OCI-LY1 (cell line): Measurements from ENCODE around the gene ZNF385D.

Experiments
- H2AFZ ChIP-seq: fragments of 200-600 bp; sonication (generic), shearing (Covaris generic); 2 replicates; pipeline ENCODE4 v1.6.0; 2014; ENCODE audit warnings: antibody characterized with exemption, mild to moderate bottlenecking, low read length
- H3F3A ChIP-seq: fragments of 200-600 bp; sonication (generic), shearing (Covaris generic); 2 replicates; pipeline ENCODE4 v1.6.0; 2014; ENCODE audit warnings: mild to moderate bottlenecking, antibody characterized with exemption, low read length, moderate library complexity; ENCODE audit not compliant: insufficient read depth
- H3K27ac ChIP-seq: fragments of 200-600 bp; sonication (generic); 2 replicates; pipeline ENCODE4 v1.5.1; 2014; ENCODE audit warnings: low read length, mixed run types, mild to moderate bottlenecking, low read depth; ENCODE audit not compliant: poor library complexity, severe bottlenecking
- H3K27me3 ChIP-seq: fragments of 200-600 bp; sonication (generic); 2 replicates; pipeline ENCODE4 v1.6.0; 2014; ENCODE audit warnings: antibody characterized with exemption, mild to moderate bottlenecking, low read length, moderate library complexity; ENCODE audit not compliant: insufficient read depth
- H3K36me3 ChIP-seq: fragments of 200-600 bp; sonication (generic); 2 replicates; pipeline ENCODE4 v1.6.1; 2014; ENCODE audit warnings: mild to moderate bottlenecking, antibody characterized with exemption, low read length, moderate library complexity, mixed read lengths; ENCODE audit not compliant: insufficient read depth
- H3K4me1 ChIP-seq: fragments of 200-600 bp; sonication (generic); 2 replicates; pipeline ENCODE4 v1.5.1; 2014; ENCODE audit warnings: mild to moderate bottlenecking, low read length, moderate library complexity; ENCODE audit not compliant: insufficient read depth, severe bottlenecking
- H3K4me2 ChIP-seq: fragments of 200-600 bp; sonication (generic), shearing (Covaris generic); 2 replicates; pipeline ENCODE4 v1.6.1; 2014; ENCODE audit warnings: low read length
- H3K4me3 ChIP-seq: fragments of 200-600 bp; sonication (generic); 2 replicates; pipeline ENCODE4 v1.5.1; 2014; ENCODE audit warnings: low read length, low read depth, mild to moderate bottlenecking, mixed read lengths; ENCODE audit not compliant: poor library complexity, severe bottlenecking
- H3K79me2 ChIP-seq: fragments of 200-600 bp; shearing (Covaris generic); 2 replicates; pipeline ENCODE4 v1.6.1; 2016; ENCODE audit warnings: mixed run types, low read length, mixed read lengths; ENCODE audit not compliant: insufficient read depth
- H3K9ac ChIP-seq: fragments of 200-600 bp; sonication (generic), shearing (Covaris generic); 2 replicates; pipeline ENCODE4 v1.6.1; 2014; ENCODE audit warnings: mild to moderate bottlenecking, low read length, mixed read lengths
- H3K9me2 ChIP-seq: fragments of 200-600 bp; sonication (generic), shearing (Covaris generic); 2 replicates; pipeline ENCODE4 v1.6.1; 2014; ENCODE audit warnings: low read depth, mild to moderate bottlenecking, low read length, mixed read lengths
- H3K9me3 ChIP-seq: fragments of 200-600 bp; shearing (Covaris generic); 2 replicates; pipeline ENCODE4 v1.6.1; 2014; ENCODE audit warnings: low read length, mixed read lengths
- H4K20me1 ChIP-seq: fragments of 200-600 bp; sonication (generic), shearing (Covaris generic); 2 replicates; pipeline ENCODE4 v1.6.0; 2016; ENCODE audit warnings: mild to moderate bottlenecking, low read length; ENCODE audit not compliant: insufficient read depth
- CTCF ChIP-seq: fragments of 200-600 bp; sonication (generic), shearing (Covaris generic); IDR thresholded peaks from 2 replicates; pipeline ENCODE4 v1.5.1; 2017; ENCODE audit warnings: mild to moderate bottlenecking, antibody characterized with exemption, low read length, moderate library complexity, mixed read lengths
- EZH2 ChIP-seq: fragments of 200-600 bp; sonication (generic), shearing (Covaris generic); IDR thresholded peaks from 2 replicates; pipeline ENCODE4 v1.8.0; 2017; ENCODE audit warnings: borderline replicate concordance, mixed run types, mild to moderate bottlenecking, antibody characterized with exemption, low read length, moderate library complexity, mixed read lengths

ZNF385D gene

GRCh38 chr3:21786438-21786797, 35.4 kb upstream of the ZNF385D start:
- Histone ChIP-seq H3K4me1 (no peaks in the 10 kb centered on the region), H3F3A (no peaks in the 10 kb centered on the region), H4K20me1 (no peaks in the 10 kb centered on the region), H2AFZ (no peak overlapping the region), H3K36me3 (no peaks in the 10 kb centered on the region), H3K27me3 (no peaks in the 10 kb centered on the region), H3K79me2 (no peaks in the 10 kb centered on the region), H3K9me3 (no peaks in the 10 kb centered on the region), H3K9ac (no peak overlapping the region), H3K27ac (no peak overlapping the region), H3K9me2 (no peaks in the 10 kb centered on the region; the same call in 1 of the 2 replicates), H3K4me2 (no peak overlapping the region), H3K4me3 (no peak overlapping the region)
- no peak for TF ChIP-seq CTCF
- TF ChIP-seq EZH2: no peak

GRCh38 chr3:21785765-21786437, 34.9 kb upstream of the ZNF385D start:
- no peaks in the 10 kb centered on the region for H4K20me1 ChIP-seq
- no peaks in the 10 kb centered on the region for H3K36me3 ChIP-seq
- no peak overlapping the region for H3K9ac ChIP-seq
- no peak overlapping the region for H3K4me2 ChIP-seq
- no peak overlapping the region for H2AFZ ChIP-seq
- TF ChIP-seq CTCF (no peak), EZH2 (no peak)
- no peak overlapping the region for H3K27ac ChIP-seq
- no peaks in the 10 kb centered on the region for H3K79me2 ChIP-seq
- no peaks in the 10 kb centered on the region; the same call in 1 of the 2 replicates for H3K9me2 ChIP-seq
- no peaks in the 10 kb centered on the region for H3K27me3 ChIP-seq
- H3K4me1 ChIP-seq: no peaks in the 10 kb centered on the region
- no peaks in the 10 kb centered on the region for H3F3A ChIP-seq
- no peak overlapping the region for H3K4me3 ChIP-seq
- H3K9me3 ChIP-seq: no peaks in the 10 kb centered on the region

- Histone ChIP-seq H3K36me3 (no peaks in the 10 kb centered on the region), H4K20me1 (no peaks in the 10 kb centered on the region), H2AFZ (no peak overlapping the region), H3F3A (no peaks in the 10 kb centered on the region), H3K9me3 (no peaks in the 10 kb centered on the region), H3K4me3 (no peak overlapping the region), H3K79me2 (no peaks in the 10 kb centered on the region), H3K4me1 (no peaks in the 10 kb centered on the region), H3K27ac (no peak overlapping the region), H3K9ac (no peak overlapping the region), H3K27me3 (no peaks in the 10 kb centered on the region), H3K9me2 (no peaks in the 10 kb centered on the region; the same call in 1 of the 2 replicates), H3K4me2 (no peak overlapping the region)
- no peak for TF ChIP-seq EZH2
These were observed 32.8 kb upstream of the ZNF385D start for GRCh38 chr3:21783839-21784238.

GRCh38 chr3:21781355-21781754, 30.3 kb upstream of the ZNF385D start:
- H3K27me3 ChIP-seq: no peaks in the 10 kb centered on the region
- no peaks in the 10 kb centered on the region for H3K9me3 ChIP-seq
- H3K27ac ChIP-seq: no peak overlapping the region
- no peak overlapping the region for H3K4me2 ChIP-seq
- no peaks in the 10 kb centered on the region for H3F3A ChIP-seq
- H3K79me2 ChIP-seq: no peaks in the 10 kb centered on the region
- H4K20me1 ChIP-seq: no peaks in the 10 kb centered on the region
- H3K36me3 ChIP-seq: no peaks in the 10 kb centered on the region
- no peak overlapping the region for H2AFZ ChIP-seq
- H3K4me1 ChIP-seq: no peaks in the 10 kb centered on the region
- H3K4me3 ChIP-seq: no peak overlapping the region
- TF ChIP-seq CTCF: no peak
- no peak for TF ChIP-seq EZH2
- no peaks in the 10 kb centered on the region; the same call in 1 of the 2 replicates for H3K9me2 ChIP-seq
- no peak overlapping the region for H3K9ac ChIP-seq
